GM12878 (cell line): Measurements from ENCODE around the gene MRPL53. TPM values are rescaled to one million over a fixed set of nuclear protein-coding genes. Genes with fewer than 3 reads are reported as not detected.

Source experiments
- CHD2 ChIP-seq: IDR thresholded peaks from 2 replicates; pipeline ENCODE4 v1.6.1; 2011; ENCODE audit warnings: low read depth, low read length, improper control_type of control experiment, borderline replicate concordance
- FOS ChIP-seq: IDR thresholded peaks from 3 replicates; pipeline ENCODE4 v1.6.1; 2011; ENCODE audit warnings: borderline replicate concordance; ENCODE audit not compliant: insufficient read length; ENCODE audit errors: extremely low read depth
- HDAC6 ChIP-seq: fragments of 200-600 bp; sonication (generic); IDR thresholded peaks from one replicate; pipeline ENCODE4 v1.8.0; 2017; ENCODE audit warnings: antibody characterized with exemption; ENCODE audit not compliant: unreplicated experiment
- JUND ChIP-seq: IDR thresholded peaks from 2 replicates; pipeline ENCODE4 v1.6.1; 2012; ENCODE audit warnings: low read depth, mild to moderate bottlenecking, low read length, improper control_type of control experiment, moderate library complexity
- SRF ChIP-seq, 2 experiments: IDR thresholded peaks; 2 replicates each; pipeline ENCODE4 v1.6.1; 2011; ENCODE audit warnings: low read depth in 2 of 2, low read length in 2 of 2, mild to moderate bottlenecking in 1 of 2, moderate library complexity in 1 of 2
- STAT3 ChIP-seq: IDR thresholded peaks from 2 replicates; pipeline ENCODE4 v1.6.1; 2011; ENCODE audit warnings: low read depth, low read length, improper control_type of control experiment
- TAF1 ChIP-seq: IDR thresholded peaks from 2 replicates; pipeline ENCODE4 v1.6.1; 2011; ENCODE audit warnings: mild to moderate bottlenecking, low read depth, low read length, borderline replicate concordance
- ZNF217 ChIP-seq: fragments of 450-650 bp; IDR thresholded peaks from 2 replicates; pipeline ENCODE4 v1.6.1; 2017; ENCODE audit warnings: antibody characterized with exemption, mild to moderate bottlenecking
- ZNF622 ChIP-seq: fragments of 450-650 bp; IDR thresholded peaks from 2 replicates; pipeline ENCODE4 v1.6.1; 2017; ENCODE audit warnings: mild to moderate bottlenecking, inconsistent platforms
- polyA plus RNA-seq, 11 experiments: library from polyadenylated mRNA; depleted of rRNA in 4 of 11; unstranded in 6 of 11; stranded (reverse) in 5 of 11; fragments of >200 nt; fragmentation: Nextera tagmentation in 4 of 11; fragmentation: Illumina TruSeq in 1 of 11; extraction: Ambion mirVana in 4 of 11; extraction: Trizol in 1 of 11; gene quantifications; 1 replicate in 1 of 11; 2 replicates in 10 of 11; pipeline versions ENCODE4 v1.2.1 to v1.2.3, GENCODE V29; 2011 to 2016; ENCODE audit warnings: inconsistent platforms in 2 of 11, missing spikeins in 2 of 11, low read depth in 1 of 11
- total RNA-seq, 4 experiments: library from RNA; depleted of rRNA in 3 of 4; stranded (reverse); fragments of >200 nt in 3 of 4; fragmentation: Illumina TruSeq in 1 of 4; extraction: Trizol in 1 of 4; gene quantifications; 2 replicates each; pipeline versions ENCODE4 v1.2.1 to v1.2.3, GENCODE V29; 2013 to 2021
- TF ChIP-seq, protein P1 (sequence below): fragments of 450-650 bp; IDR thresholded peaks from 2 replicates; pipeline ENCODE4 v1.6.1; 2018; ENCODE audit warnings: mild to moderate bottlenecking, low read depth, moderate library complexity; ENCODE audit not compliant: partially characterized antibody
- TF ChIP-seq, protein P2 (sequence below): IDR thresholded peaks from 2 replicates; pipeline ENCODE4 v1.6.1; 2012; ENCODE audit warnings: improper control_type of control experiment, low read depth, low read length; ENCODE audit not compliant: insufficient replicate concordance
- TF ChIP-seq, protein P3 (sequence below): fragments of 450-650 bp; IDR thresholded peaks from 2 replicates; pipeline ENCODE4 v1.6.1; 2014; ENCODE audit warnings: mild to moderate bottlenecking
- TF ChIP-seq, protein P4 (sequence below): IDR thresholded peaks from 2 replicates; pipeline ENCODE4 v1.6.1; 2012; ENCODE audit warnings: mild to moderate bottlenecking, low read depth, low read length

Gene MRPL53
- total and polyA plus RNA-seq, 10 of the 15 experiments (the other 5 are each of a cell fraction or from before 2014, with no cell fraction given), result 15.1 to 167 (median 80.9) TPM

DNA sequence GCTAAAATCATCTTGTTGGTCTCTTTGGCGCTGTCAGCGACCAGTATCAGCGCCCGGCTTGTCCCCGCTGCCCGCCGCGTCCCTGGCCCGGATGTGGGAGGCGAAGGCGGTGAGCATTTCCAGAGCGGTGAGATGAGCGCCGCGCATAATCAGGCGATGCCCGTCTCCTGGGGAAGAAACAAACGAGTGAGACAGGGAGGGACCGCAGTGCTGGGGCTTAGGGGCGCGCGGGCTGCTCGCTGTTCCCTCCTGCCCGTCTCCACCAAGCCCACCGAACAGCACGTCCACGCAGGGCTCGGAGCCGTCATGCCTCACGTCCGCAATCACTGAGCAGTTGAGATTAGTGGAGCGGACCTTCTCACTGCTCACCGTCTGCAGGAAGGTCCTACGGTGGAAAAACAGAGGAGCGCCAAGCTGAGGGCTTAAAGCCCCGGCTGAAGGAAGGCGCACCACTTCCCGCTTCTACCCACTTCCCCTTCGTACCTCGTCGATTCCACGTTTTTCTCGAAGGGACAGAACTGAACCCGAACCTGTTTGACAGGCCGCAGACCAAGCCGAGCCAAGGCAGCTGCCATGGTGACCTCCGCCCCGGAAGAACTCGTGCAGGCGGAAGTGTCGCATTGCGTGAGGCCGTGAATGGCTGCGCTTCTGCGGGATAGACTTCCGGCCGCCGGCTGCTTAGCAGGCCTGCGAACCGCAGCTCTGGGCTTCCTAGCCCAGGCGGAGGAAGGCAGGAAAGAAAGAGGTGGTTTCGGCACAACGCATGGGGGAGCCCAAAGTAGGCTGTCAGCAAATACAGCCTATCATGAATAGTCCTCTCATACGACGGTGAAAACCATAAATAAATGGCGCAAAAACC lies at the start of gene MRPL53 (continued):
- TF ChIP-seq JUND, result no peak
- TF ChIP-seq STAT3, result no peak
- no peak for TF ChIP-seq ZNF217
- no peak for TF ChIP-seq ZNF622
- TF ChIP-seq SRF (IDR thresholded peaks at IDR 0.05; ENCODE audit: low read depth in 2 of 2, low read length in 2 of 2), result 0 out of 4 replicates have a peak, but pooled peaks of 1 of the 2 experiments have one; percentile 56
- TF ChIP-seq, protein P1, sequence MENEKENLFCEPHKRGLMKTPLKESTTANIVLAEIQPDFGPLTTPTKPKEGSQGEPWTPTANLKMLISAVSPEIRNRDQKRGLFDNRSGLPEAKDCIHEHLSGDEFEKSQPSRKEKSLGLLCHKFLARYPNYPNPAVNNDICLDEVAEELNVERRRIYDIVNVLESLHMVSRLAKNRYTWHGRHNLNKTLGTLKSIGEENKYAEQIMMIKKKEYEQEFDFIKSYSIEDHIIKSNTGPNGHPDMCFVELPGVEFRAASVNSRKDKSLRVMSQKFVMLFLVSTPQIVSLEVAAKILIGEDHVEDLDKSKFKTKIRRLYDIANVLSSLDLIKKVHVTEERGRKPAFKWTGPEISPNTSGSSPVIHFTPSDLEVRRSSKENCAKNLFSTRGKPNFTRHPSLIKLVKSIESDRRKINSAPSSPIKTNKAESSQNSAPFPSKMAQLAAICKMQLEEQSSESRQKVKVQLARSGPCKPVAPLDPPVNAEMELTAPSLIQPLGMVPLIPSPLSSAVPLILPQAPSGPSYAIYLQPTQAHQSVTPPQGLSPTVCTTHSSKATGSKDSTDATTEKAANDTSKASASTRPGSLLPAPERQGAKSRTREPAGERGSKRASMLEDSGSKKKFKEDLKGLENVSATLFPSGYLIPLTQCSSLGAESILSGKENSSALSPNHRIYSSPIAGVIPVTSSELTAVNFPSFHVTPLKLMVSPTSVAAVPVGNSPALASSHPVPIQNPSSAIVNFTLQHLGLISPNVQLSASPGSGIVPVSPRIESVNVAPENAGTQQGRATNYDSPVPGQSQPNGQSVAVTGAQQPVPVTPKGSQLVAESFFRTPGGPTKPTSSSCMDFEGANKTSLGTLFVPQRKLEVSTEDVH, result peak; percentile 86
- TF ChIP-seq HDAC6, result no peak
- no peak for TF ChIP-seq FOS
- TF ChIP-seq, protein P2, sequence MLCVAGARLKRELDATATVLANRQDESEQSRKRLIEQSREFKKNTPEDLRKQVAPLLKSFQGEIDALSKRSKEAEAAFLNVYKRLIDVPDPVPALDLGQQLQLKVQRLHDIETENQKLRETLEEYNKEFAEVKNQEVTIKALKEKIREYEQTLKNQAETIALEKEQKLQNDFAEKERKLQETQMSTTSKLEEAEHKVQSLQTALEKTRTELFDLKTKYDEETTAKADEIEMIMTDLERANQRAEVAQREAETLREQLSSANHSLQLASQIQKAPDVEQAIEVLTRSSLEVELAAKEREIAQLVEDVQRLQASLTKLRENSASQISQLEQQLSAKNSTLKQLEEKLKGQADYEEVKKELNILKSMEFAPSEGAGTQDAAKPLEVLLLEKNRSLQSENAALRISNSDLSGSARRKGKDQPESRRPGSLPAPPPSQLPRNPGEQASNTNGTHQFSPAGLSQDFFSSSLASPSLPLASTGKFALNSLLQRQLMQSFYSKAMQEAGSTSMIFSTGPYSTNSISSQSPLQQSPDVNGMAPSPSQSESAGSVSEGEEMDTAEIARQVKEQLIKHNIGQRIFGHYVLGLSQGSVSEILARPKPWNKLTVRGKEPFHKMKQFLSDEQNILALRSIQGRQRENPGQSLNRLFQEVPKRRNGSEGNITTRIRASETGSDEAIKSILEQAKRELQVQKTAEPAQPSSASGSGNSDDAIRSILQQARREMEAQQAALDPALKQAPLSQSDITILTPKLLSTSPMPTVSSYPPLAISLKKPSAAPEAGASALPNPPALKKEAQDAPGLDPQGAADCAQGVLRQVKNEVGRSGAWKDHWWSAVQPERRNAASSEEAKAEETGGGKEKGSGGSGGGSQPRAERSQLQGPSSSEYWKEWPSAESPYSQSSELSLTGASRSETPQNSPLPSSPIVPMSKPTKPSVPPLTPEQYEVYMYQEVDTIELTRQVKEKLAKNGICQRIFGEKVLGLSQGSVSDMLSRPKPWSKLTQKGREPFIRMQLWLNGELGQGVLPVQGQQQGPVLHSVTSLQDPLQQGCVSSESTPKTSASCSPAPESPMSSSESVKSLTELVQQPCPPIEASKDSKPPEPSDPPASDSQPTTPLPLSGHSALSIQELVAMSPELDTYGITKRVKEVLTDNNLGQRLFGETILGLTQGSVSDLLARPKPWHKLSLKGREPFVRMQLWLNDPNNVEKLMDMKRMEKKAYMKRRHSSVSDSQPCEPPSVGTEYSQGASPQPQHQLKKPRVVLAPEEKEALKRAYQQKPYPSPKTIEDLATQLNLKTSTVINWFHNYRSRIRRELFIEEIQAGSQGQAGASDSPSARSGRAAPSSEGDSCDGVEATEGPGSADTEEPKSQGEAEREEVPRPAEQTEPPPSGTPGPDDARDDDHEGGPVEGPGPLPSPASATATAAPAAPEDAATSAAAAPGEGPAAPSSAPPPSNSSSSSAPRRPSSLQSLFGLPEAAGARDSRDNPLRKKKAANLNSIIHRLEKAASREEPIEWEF, result no peak
- TF ChIP-seq, protein P3, sequence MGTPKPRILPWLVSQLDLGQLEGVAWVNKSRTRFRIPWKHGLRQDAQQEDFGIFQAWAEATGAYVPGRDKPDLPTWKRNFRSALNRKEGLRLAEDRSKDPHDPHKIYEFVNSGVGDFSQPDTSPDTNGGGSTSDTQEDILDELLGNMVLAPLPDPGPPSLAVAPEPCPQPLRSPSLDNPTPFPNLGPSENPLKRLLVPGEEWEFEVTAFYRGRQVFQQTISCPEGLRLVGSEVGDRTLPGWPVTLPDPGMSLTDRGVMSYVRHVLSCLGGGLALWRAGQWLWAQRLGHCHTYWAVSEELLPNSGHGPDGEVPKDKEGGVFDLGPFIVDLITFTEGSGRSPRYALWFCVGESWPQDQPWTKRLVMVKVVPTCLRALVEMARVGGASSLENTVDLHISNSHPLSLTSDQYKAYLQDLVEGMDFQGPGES, result 0 out of 2 replicates have a peak, but pooled peaks have one; percentile 20
- TF ChIP-seq, protein P4, sequence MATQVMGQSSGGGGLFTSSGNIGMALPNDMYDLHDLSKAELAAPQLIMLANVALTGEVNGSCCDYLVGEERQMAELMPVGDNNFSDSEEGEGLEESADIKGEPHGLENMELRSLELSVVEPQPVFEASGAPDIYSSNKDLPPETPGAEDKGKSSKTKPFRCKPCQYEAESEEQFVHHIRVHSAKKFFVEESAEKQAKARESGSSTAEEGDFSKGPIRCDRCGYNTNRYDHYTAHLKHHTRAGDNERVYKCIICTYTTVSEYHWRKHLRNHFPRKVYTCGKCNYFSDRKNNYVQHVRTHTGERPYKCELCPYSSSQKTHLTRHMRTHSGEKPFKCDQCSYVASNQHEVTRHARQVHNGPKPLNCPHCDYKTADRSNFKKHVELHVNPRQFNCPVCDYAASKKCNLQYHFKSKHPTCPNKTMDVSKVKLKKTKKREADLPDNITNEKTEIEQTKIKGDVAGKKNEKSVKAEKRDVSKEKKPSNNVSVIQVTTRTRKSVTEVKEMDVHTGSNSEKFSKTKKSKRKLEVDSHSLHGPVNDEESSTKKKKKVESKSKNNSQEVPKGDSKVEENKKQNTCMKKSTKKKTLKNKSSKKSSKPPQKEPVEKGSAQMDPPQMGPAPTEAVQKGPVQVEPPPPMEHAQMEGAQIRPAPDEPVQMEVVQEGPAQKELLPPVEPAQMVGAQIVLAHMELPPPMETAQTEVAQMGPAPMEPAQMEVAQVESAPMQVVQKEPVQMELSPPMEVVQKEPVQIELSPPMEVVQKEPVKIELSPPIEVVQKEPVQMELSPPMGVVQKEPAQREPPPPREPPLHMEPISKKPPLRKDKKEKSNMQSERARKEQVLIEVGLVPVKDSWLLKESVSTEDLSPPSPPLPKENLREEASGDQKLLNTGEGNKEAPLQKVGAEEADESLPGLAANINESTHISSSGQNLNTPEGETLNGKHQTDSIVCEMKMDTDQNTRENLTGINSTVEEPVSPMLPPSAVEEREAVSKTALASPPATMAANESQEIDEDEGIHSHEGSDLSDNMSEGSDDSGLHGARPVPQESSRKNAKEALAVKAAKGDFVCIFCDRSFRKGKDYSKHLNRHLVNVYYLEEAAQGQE, result no peak
- TF ChIP-seq TAF1, result peak; percentile 88
- peak; percentile 82 for TF ChIP-seq CHD2
